Bone marrow (tissue), 2 donors: ENCODE results near the gene GSTA2.
"Not testable (repeated sequence)": the region's sequence is repeated elsewhere in the genome, so short reads cannot be mapped to it uniquely, and the experiment has no call there.

ENCODE experiments used
- DNase-seq, 2 donors: peaks; one replicate each; lab custom pipeline; 2025; lab: John Stamatoyannopoulos, UW

The GSTA2 gene

GRCh38 chr6:52725535-52726192, 37.6 kb downstream of the GSTA2 start:
- no peak for DNase-seq

GRCh38 chr6:52725143-52725534, 38.1 kb downstream of the GSTA2 start:
- DNase-seq = no peak

GRCh38 chr6:52724406-52725121, 38.7 kb downstream of the GSTA2 start:
- DNase-seq = peak in 1 of 2 donors; percentile 30

DNA sequence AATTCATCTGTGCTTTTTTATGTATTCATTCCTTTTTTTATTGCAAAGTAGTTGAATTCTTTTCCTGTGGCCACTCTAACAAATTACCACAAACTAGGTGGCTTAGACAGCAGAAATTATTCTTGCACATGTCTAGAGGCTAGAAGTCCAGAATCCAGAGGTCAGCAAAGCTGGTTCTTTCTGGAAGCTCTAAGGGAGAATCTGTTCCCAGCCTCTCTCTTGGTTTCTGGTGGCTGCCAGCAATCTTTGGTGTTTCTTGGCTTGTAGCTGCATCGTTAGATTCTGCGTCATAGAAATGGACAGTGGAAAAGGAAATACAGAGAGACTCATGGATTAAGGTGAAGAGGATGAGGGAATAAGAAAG, 39.3 kb downstream of the GSTA2 start:
- no peak for DNase-seq

GRCh38 chr6:52720321-52720720, 43.0 kb downstream of the GSTA2 start:
- no peak for DNase-seq

GRCh38 chr6:52718550-52718949, 44.7 kb downstream of the GSTA2 start:
- DNase-seq = no peak

- not testable (repeated sequence) for DNase-seq
Measured at GRCh38 chr6:52714761-52715160, 48.5 kb downstream of the GSTA2 start.

GRCh38 chr6:52712136-52712535, 51.1 kb downstream of the GSTA2 start:
- DNase-seq = no peak

DNA sequence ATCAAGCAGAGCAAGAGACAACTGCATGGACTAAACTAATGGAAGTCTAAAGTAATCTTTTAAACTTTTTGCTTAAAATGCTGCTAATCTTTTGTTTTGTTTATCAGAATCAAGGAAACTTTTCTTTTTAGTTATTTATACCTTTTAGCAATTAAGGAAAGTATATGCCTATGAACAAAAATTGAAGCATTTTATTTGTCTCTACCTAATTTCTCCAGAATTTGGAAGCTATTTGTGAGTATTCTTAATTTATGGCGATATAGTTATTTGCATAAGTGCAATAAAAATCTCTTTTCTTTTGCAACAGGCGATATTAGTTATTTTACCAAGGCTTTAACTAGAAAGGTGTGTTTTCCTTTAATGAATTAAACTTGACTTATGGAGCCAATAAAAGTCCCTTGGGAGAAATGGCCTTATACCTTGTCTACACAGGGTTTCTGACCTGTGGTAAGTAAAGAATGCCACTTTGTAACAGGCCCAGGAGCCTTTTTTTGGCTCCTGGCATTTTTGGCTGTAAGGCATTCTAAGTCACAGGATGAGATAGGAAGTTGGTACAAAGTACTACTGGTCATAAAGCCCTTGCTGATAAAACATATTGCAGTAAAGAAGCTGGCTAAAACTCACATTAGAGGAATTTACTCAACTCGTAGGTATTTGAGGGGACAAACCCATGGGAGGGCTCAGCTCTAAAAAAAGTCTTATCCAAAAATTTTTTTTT, 55.2 kb downstream of the GSTA2 start:
- DNase-seq = no peak

DNA sequence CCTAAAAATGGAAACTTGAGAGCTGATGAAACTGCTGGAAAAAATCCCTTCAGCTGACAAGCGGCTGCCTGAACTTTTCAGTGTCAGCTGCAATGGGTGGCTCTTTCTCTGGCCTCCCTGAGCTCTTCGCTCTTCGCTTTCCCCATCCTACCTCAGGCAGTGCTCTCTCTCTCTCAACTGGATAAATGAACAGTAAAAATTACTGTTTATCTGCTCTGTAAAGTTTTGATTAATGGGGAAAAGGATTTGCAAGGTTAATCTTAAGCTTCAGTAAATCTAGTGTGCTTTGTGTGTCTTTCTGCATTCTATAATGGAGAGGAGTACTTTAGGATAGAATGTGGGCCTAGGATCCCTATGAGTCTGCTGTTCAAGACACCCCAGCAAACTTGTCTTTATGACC, 57.3 kb downstream of the GSTA2 start:
- no peak for DNase-seq

DNA sequence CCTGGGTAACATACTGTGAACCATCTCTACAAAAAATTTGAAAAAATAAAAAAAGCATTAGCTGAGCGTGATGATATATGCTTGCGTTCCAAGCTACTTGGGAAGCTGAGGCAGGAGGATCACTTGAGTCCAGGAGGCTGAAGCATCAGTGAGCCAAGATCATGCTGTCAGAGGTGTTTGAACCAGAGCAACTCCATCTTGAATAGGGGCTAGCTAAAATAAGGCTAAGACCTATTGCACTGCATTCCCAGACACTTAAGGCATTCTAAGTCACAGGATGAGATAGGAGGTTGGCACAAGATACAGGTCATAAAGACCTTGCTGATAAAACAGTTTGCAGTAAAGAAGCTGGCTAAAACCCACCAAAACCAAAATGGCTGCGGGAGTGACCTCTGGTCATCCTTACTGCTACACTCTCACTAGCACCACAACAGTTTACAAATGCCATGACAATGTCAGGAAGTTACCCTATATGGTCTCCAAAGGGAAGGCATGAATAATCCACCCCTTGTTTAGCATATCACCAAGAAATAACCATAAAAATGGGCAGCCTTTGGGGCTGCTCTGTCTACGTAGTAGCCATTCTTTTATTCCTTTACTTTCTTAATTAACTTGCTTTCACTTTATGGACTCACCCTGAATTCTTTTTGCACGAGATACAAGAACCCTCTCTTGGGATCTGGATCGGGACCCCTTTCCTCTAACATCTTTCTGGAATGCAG, 58.3 kb downstream of the GSTA2 start:
- DNase-seq = not testable (repeated sequence)

DNA sequence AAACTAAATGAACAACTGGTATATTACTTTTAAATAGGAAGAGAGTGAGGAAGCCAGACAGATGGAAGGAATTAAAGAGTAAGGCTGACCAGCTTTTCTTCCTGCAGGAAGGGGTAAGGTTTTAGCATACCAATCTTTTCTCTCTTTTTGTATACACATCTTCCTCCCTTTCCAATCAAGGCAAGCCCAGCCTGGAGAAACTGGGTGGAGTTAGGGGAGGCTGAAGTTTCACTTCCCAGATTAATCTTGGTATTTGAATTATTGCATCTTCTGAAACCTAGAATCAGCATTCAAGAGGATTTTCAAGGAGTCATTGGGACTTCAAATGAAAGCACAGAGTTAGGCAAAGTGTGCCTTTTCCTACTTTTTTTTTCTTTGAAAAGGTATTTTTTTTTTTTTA, 59.2 kb downstream of the GSTA2 start:
- no peak for DNase-seq
